Measurements from ENCODE around the gene MUS81.
"Not testable (repeated sequence)": the region's sequence is repeated elsewhere in the genome, so short reads cannot be mapped to it uniquely, and the experiment has no call there.

MUS81 gene

GRCh38 chr11:65885231-65885630, 25.0 kb downstream of the MUS81 start:
- Mint-ChIP-seq H3K36me3 (ENCODE audit: low read depth) (peaks cover 23% of the 10 kb centered on the region), H3K4me1 (ENCODE audit: low read depth) (peaks cover 52% of the 10 kb centered on the region), H3K27ac (no peak overlapping the region), H3K9me3 (no peaks in the 10 kb centered on the region), H3K27me3 (ENCODE audit: low read depth) (no peaks in the 10 kb centered on the region), H3K4me3 (no peak overlapping the region)

GRCh38 chr11:65885808-65886536, 25.7 kb downstream of the MUS81 start:
- Mint-ChIP-seq H3K4me1 (ENCODE audit: low read depth) (peaks cover 46% of the 10 kb centered on the region), H3K27ac (no peak overlapping the region), H3K9me3 (no peaks in the 10 kb centered on the region), H3K27me3 (ENCODE audit: low read depth) (no peaks in the 10 kb centered on the region), H3K4me3 (peak overlapping the region; percentile 92), H3K36me3 (ENCODE audit: low read depth) (peaks cover 23% of the 10 kb centered on the region)

DNA sequence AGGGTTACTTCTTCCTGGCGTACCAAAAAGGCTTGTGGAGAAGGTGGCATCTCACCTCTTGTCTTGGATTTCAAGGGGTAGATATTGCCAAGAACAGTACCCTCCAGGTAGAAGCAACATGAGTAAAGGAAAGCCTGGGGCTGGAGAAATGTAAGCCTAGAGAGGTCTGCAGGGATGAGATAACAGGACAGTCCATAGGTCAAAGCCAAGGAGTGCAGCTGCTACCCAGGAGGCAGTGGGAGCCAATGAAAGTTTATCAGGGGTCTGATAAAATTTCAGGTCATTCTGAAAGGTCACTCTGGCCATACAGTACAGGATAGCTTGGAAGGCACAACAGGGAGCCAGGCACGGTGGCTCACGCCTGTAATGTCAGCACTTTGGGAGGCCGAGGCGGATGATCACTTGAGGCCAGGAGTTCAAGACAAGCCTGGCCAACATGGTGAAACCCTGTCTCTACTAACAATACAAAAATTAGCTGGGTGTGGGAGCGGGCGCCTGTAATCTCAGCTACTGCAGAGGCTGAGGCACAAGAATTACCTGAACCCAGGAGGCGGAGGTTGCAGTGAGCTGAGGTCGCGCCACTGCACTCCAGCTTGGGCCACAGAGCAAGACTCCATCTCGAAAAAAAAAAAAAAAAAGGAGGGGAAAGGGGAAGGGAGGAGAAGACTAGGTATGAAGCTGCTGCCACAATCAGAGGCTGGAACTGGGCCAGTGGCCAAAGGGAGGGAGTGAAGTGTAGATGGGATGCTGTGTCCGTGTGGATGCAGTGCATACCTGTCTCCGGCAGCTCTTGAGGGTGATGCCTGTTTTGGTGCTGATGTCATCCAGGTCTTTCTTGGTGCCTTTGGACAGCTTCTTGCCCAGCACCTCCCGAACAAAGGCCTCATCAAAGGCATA, 26.8 kb downstream of the MUS81 start:
- H3K36me3 Mint-ChIP-seq (ENCODE audit: low read depth), result peaks cover 23% of the 10 kb centered on the region
- peak overlapping the region; percentile 45 for H3K27ac Mint-ChIP-seq
- H3K4me1 Mint-ChIP-seq (ENCODE audit: low read depth), result peaks cover 48% of the 10 kb centered on the region
- no peaks in the 10 kb centered on the region for H3K9me3 Mint-ChIP-seq
- no peaks in the 10 kb centered on the region for H3K27me3 Mint-ChIP-seq (ENCODE audit: low read depth)
- H3K4me3 Mint-ChIP-seq, result peak overlapping the region; percentile 92

GRCh38 chr11:65887723-65888162, 27.5 kb downstream of the MUS81 start:
- Mint-ChIP-seq H3K9me3 (no peaks in the 10 kb centered on the region), H3K27me3 (ENCODE audit: low read depth) (no peaks in the 10 kb centered on the region), H3K4me3 (peak overlapping the region; percentile 92), H3K27ac (peak overlapping the region; percentile 97), H3K36me3 (ENCODE audit: low read depth) (peaks cover 23% of the 10 kb centered on the region), H3K4me1 (ENCODE audit: low read depth) (peaks cover 54% of the 10 kb centered on the region)

- Mint-ChIP-seq H3K27me3 (ENCODE audit: low read depth) (no peaks in the 10 kb centered on the region), H3K36me3 (ENCODE audit: low read depth) (peaks cover 23% of the 10 kb centered on the region), H3K4me1 (ENCODE audit: low read depth) (peaks cover 60% of the 10 kb centered on the region), H3K27ac (peak within 1 kb of the TSS; percentile 97), H3K9me3 (no peaks in the 10 kb centered on the region), H3K4me3 (peak within 1 kb of the TSS; percentile 92)
Measured at GRCh38 chr11:65888163-65888814, 28.1 kb downstream of the MUS81 start, which contains the start of gene FIBP. Gene FIBP (minus strand): TSS chr11:65888471. CDS start chr11:65888418, 53 bp downstream.

- Mint-ChIP-seq H3K36me3 (ENCODE audit: low read depth) (peaks cover 9% of the 10 kb centered on the region), H3K4me3 (peak within 1 kb of the TSS; percentile 92), H3K4me1 (ENCODE audit: low read depth) (peaks cover 56% of the 10 kb centered on the region), H3K27ac (peak within 1 kb of the TSS; percentile 97), H3K27me3 (ENCODE audit: low read depth) (no peaks in the 10 kb centered on the region), H3K9me3 (no peaks in the 10 kb centered on the region)
Measured at GRCh38 chr11:65890324-65891218, 30.3 kb downstream of the MUS81 start, which contains the start of gene CCDC85B. Gene CCDC85B (plus strand): TSS chr11:65890673. CDS start chr11:65890784, 111 bp downstream.

DNA sequence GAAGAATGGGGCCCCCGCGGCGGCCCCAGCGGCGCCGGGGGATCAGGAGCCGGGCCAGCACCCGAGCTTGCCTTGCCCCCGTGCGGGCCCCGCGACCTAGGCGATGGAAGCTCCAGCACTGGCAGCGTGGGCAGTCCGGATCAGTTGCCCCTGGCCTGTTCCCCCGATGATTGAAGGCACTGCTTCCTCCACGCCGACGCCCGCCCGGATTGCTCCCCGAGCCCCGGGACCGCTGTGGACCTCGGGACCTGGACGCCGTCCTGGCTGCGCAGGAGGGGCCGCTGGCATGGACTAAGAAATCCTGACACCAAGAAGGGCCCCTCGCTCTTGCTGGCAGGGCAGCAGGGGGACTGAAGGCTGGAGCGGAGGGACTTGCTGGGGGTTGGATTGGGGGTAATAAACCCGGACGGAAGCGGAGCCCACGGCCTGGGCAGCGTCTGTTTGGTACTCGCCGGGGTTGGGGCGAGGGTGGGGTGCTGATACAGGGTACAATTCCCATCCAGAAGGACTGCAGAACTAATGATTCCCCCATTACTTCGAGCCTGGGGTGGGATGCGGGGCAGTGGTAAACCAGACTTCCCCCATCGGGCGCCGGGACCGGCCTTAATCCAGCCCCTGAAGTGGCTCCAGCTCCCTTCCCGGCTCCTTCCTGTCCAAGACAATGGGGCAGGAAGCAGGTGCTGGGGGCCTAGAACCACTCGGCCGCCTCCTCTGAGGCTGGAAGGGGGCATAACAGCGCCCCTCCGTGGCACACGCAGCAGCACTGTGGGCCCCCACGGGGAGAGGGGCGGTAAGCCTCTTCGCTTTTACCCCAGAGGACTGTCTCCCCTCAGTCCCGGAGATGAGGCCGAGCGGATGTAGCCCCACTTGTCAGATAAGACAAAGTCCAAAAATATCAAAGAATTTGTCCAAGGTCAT, 31.2 kb downstream of the MUS81 start:
- Mint-ChIP-seq H3K4me3 (peak overlapping the region; percentile 73), H3K36me3 (ENCODE audit: low read depth) (peaks cover 8% of the 10 kb centered on the region), H3K4me1 (ENCODE audit: low read depth) (peaks cover 58% of the 10 kb centered on the region), H3K27ac (peak overlapping the region; percentile 76), H3K9me3 (no peaks in the 10 kb centered on the region), H3K27me3 (ENCODE audit: low read depth) (no peaks in the 10 kb centered on the region)

DNA sequence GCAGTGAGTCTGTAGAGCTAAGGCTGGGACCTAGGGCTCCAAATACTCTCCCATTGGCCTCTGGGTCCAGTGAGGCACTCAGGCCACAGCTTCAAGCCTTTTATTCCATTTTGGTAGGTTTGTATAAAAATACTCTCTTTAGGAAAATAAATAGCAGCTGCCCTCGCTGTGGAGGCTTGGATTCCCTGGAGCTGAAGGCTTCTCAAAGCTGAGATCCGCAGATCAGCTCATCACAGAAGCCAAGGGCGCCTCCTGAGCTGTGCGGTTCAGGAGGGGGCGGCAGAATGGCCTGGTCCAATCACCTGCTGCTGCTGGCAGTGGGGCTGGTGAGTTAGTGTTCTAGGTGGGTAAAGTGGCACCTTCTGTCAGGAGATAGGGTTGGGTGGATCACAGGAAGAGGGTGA, 31.9 kb downstream of the MUS81 start:
- H3K4me1 Mint-ChIP-seq (ENCODE audit: low read depth), result peaks cover 57% of the 10 kb centered on the region
- H3K4me3 Mint-ChIP-seq, result peak overlapping the region; percentile 65
- not testable (repeated sequence) for H3K36me3 Mint-ChIP-seq (ENCODE audit: low read depth); H3K9me3 Mint-ChIP-seq; H3K27me3 Mint-ChIP-seq (ENCODE audit: low read depth)
- peak overlapping the region; percentile 76 for H3K27ac Mint-ChIP-seq

DNA sequence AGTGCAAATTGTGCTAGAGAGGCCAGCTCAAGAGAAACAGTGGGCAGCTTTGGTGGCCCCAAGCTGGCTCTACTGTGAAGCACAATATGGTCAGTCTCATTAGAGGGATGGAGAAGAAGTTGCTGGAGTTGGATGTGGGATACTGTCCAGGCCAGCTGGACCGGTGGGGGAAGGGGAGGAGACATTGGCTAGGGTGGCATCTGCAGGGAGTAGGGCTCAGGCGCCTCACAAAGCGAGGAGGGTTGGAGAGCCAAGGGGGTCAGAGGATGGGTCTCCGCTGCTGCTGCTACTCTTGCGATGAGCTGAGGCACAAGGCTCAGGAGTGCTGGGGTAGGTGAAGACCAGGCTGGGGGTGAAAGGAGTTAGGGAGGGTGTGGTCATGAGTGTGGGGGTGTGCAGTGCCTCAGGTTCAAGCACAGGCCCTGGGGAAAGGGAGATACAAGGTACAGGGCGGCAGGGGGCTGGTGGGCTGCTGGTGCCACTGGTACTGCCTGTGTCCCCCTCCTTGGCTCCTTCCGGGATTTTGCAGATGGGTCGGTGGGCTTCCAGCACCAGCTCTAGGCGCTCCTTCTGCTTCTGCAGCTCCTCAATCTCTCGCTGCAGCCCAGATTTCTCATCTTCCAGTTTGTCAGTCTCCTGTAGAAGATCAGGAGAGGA, 32.6 kb downstream of the MUS81 start:
- Mint-ChIP-seq H3K4me3 (peak overlapping the region; percentile 65), H3K36me3 (ENCODE audit: low read depth) (peaks cover 4% of the 10 kb centered on the region), H3K4me1 (ENCODE audit: low read depth) (peaks cover 57% of the 10 kb centered on the region), H3K27me3 (ENCODE audit: low read depth) (no peaks in the 10 kb centered on the region), H3K9me3 (no peaks in the 10 kb centered on the region), H3K27ac (peak overlapping the region; percentile 84)

DNA sequence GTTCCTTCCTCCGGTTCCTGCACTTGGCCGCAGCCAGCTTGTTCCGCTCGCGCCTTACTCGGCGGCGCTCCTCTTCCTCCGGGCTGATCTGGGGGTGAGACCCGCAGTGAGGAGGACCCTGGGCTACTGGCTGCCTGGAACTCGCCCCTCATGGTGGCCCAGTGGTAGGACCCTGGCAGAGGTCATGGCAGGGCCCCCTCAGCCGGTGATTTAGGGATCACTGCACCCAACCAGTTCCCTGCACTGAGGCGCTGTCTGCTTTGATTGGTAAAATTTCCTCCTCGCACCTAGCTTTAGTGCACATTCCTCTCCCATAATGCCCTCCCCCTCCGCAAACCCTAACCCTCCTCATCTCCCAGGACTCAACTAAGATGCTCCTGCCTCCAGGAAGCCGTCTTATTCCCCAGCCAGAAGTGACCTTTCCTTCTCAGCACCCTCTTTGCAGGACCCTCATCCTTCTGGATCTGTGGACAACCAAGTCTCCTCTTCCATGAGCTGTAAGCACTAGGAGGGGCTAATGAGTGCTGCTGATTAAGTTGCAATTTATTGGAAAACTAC, 33.9 kb downstream of the MUS81 start:
- Mint-ChIP-seq H3K27me3 (ENCODE audit: low read depth) (no peaks in the 10 kb centered on the region), H3K9me3 (no peaks in the 10 kb centered on the region), H3K27ac (peak overlapping the region; percentile 84), H3K4me3 (peak overlapping the region; percentile 65), H3K36me3 (ENCODE audit: low read depth) (peaks cover 2% of the 10 kb centered on the region), H3K4me1 (ENCODE audit: low read depth) (peaks cover 53% of the 10 kb centered on the region)

GRCh38 chr11:65895482-65895981, 35.3 kb downstream of the MUS81 start:
- Mint-ChIP-seq H3K27ac (peak overlapping the region; percentile 62), H3K36me3 (ENCODE audit: low read depth) (peaks cover 2% of the 10 kb centered on the region), H3K4me1 (ENCODE audit: low read depth) (peaks cover 41% of the 10 kb centered on the region), H3K27me3 (ENCODE audit: low read depth) (no peaks in the 10 kb centered on the region), H3K9me3 (no peaks in the 10 kb centered on the region), H3K4me3 (peak overlapping the region; percentile 25)

Data from T-helper 1 cell treated with Interleukin-12 subunit alpha and Interleukin-12 subunit beta and Interleukin-4 antibody, amounts not matched to agents 30 μg/mL and 1 μg/mL, for 36 hours (primary cell).